ENCODE data around the gene TMX2.

DNA sequence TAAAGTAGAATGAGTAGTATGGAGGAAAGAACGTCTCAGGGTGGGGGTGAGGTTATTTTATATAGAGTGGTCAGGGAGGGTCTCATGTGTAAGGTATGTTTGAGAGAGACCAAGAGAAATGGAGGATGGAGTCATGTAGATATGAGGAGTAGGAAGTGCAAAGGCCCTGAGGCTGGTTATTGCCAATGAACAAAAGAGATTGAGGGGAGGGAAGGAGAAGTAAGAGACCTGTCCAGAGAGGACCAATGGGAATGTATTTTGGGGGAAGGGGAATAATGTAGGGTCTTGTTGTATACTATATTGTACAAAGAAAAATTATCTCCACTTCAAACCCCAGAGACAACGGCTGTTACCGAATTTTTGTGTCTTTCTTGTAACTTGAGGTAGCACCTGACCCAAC lies 59.0 kb downstream of the TMX2 start:
- TF ChIP-seq CTCF (IDR thresholded peaks at IDR 0.05): no peak
- no peak for TF ChIP-seq POLR2A (IDR thresholded peaks at IDR 0.05)
